Hematopoietic multipotent progenitor cell treated with erythropoietin and hydrocortisone succinate and interleukin-3 and kit ligand, for 15 days (in vitro differentiated cells): ENCODE results near the gene MYOT.
"Not testable (repeated sequence)": the region's sequence is repeated elsewhere in the genome, so short reads cannot be mapped to it uniquely, and the experiment has no call there.

Experiments used
- DNase-seq: peaks from one replicate; pipeline ENCODE4 v3.0.0-alpha.2; 2015; ENCODE audit warnings: low spot score

The MYOT gene

GRCh38 chr5:137856916-137857862 lies 10.5 kb upstream of the MYOT start:
- DNase-seq: no peak

GRCh38 chr5:137858223-137858916 lies 9.3 kb upstream of the MYOT start:
- no peak for DNase-seq

GRCh38 chr5:137858954-137859353 lies 8.7 kb upstream of the MYOT start:
- no peak for DNase-seq

- no peak for DNase-seq
These were observed 5.4 kb upstream of the MYOT start for GRCh38 chr5:137862251-137862650.

- not testable (repeated sequence) for DNase-seq
These were observed 4.0 kb upstream of the MYOT start for GRCh38 chr5:137863653-137864052.

- DNase-seq: no peak
These were observed 895 bp upstream of the MYOT start for GRCh38 chr5:137866541-137867388.

- DNase-seq: no peak
These were observed 3.1 kb downstream of the MYOT start for GRCh38 chr5:137870647-137871339.

- no peak for DNase-seq
These were observed 3.9 kb downstream of the MYOT start for GRCh38 chr5:137871571-137871970.

- DNase-seq: no peak
These were observed 4.8 kb downstream of the MYOT start for GRCh38 chr5:137872466-137872865.

- DNase-seq: no peak
These were observed 8.4 kb downstream of the MYOT start for GRCh38 chr5:137876101-137876500.

GRCh38 chr5:137880313-137880712 lies 12.7 kb downstream of the MYOT start:
- no peak for DNase-seq

- no peak for DNase-seq
These were observed 20.2 kb downstream of the MYOT start for GRCh38 chr5:137887831-137888230.

- no peak for DNase-seq
These were observed 20.8 kb downstream of the MYOT start for GRCh38 chr5:137888466-137888862.

- peak; percentile 73 for DNase-seq
These were observed 21.5 kb downstream of the MYOT start, which contains the start of gene PKD2L2 for GRCh38 chr5:137888863-137889759. TSS of gene PKD2L2 (plus strand) at chr5:137889457. CDS start at chr5:137889492, 35 bp downstream.

GRCh38 chr5:137890845-137891244 lies 23.2 kb downstream of the MYOT start:
- no peak for DNase-seq

- DNase-seq: no peak
These were observed 24.2 kb downstream of the MYOT start for GRCh38 chr5:137891849-137892248.

- DNase-seq: no peak
These were observed 26.9 kb downstream of the MYOT start for GRCh38 chr5:137894586-137894985.

- no peak for DNase-seq
These were observed 28.9 kb downstream of the MYOT start for GRCh38 chr5:137896560-137896959.

GRCh38 chr5:137899493-137899892 lies 31.8 kb downstream of the MYOT start:
- no peak for DNase-seq

- no peak for DNase-seq
These were observed 33.6 kb downstream of the MYOT start for GRCh38 chr5:137901011-137901817.
